ENCODE measurements around the gene CHIC2. TPM values are rescaled to one million over a fixed set of nuclear protein-coding genes. Genes with fewer than 3 reads are reported as not detected.

Gene CHIC2
- polyA plus RNA-seq, 1 donor (not counting 4 experiments of a cell fraction or from before 2014, with no cell fraction given) = 21.9 TPM

DNA sequence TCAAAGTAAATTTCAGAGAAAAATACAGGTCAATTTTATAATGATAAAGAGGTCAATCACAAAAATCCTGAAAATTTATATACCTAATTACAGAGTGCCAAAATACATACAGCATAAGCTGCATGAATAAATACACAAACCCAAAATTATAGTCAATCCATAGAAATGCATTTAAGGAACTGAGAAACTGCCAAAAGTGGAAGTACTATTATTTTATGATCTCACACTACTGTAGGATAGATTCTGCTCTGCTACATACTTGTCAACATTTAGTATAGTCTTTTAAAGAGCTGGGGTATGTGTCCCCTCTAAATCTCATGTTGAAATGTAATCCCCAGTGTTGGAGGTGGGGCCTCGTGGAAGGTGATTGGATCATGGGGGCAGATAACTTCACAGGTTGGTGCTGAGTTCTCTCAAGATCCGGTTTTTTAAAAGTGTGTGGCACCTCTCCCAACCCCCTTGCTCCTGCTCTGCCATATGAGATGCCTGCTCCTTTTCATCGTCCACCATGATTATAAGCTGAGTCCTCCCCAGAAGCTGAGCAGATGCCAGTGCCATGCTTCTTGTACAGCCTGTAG is 31.8 kb downstream of the CHIC2 start:
- Histone ChIP-seq H3K27ac (ENCODE audit: control insufficient read depth, insufficient read depth, low read length) (no peak overlapping the region), H4K20me1 (ENCODE audit: control insufficient read depth, extremely low read depth, insufficient read depth, low read length) (no peaks in the 10 kb centered on the region), H3K9ac (ENCODE audit: control insufficient read depth, extremely low read depth, insufficient read depth, low read length) (no peak overlapping the region), H2AFZ (ENCODE audit: control insufficient read depth, low read length) (no peak overlapping the region), H3K9me1 (ENCODE audit: control insufficient read depth, extremely low read depth, insufficient read depth, low read length) (no peaks in the 10 kb centered on the region), H3K4me1 (ENCODE audit: control insufficient read depth, extremely low read depth, insufficient read depth, low read length) (peaks cover 5% of the 10 kb centered on the region), H3K9me3 (ENCODE audit: control insufficient read depth, low read depth, low read length) (no peaks in the 10 kb centered on the region), H3K4me3 (ENCODE audit: control insufficient read depth in 2 of 3, extremely low read depth in 1 of 3, insufficient read depth in 2 of 3, low read depth in 1 of 3, low read length in 3 of 3) (peak overlapping the region in 2 of 3 experiments; percentile 8 to 11), H3K27me3 (ENCODE audit: control insufficient read depth, extremely low read depth, insufficient read depth, low read length) (no peaks in the 10 kb centered on the region), H3K36me3 (ENCODE audit: control insufficient read depth in 2 of 2, extremely low read depth in 1 of 2, insufficient read depth in 2 of 2, low read length in 2 of 2) (peaks cover 0 to 5% of the 10 kb centered on the region in 2 experiments), H3K4me2 (ENCODE audit: control insufficient read depth, extremely low read depth, insufficient read depth, low read depth, low read length) (peak overlapping the region; percentile 65), H3K79me2 (ENCODE audit: control insufficient read depth, insufficient read depth, low read length) (peaks cover 20% of the 10 kb centered on the region)
- FAIRE-seq (no peak), DNase-seq (ENCODE audit: low read depth, low spot score) (no peak)
- dilution Hi-C loops (cut with MboI; ENCODE audit: extremely low pct_ligation_motif_present, low sequenced_read_pairs) = no loop called here
- TF ChIP-seq CTCF (optimal IDR thresholded peaks at IDR 0.05 in 1 of 3, IDR thresholded peaks at IDR 0.05 in 1 of 3, conservative IDR thresholded peaks at IDR 0.05 in 1 of 3; ENCODE audit: extremely low read depth in 1 of 3, insufficient read depth in 2 of 3, low read length in 3 of 3) = no peak
- no peak for TF ChIP-seq EZH2 (IDR thresholded peaks at IDR 0.05; ENCODE audit: low read length)

- H3K9me3 ChIP-seq (ENCODE audit: control insufficient read depth, low read depth, low read length) = no peaks in the 10 kb centered on the region
- peaks cover 45% of the 10 kb centered on the region for H3K79me2 ChIP-seq (ENCODE audit: control insufficient read depth, insufficient read depth, low read length)
- no peaks in the 10 kb centered on the region for H3K9me1 ChIP-seq (ENCODE audit: control insufficient read depth, extremely low read depth, insufficient read depth, low read length)
- TF ChIP-seq CTCF (optimal IDR thresholded peaks at IDR 0.05 in 1 of 3, IDR thresholded peaks at IDR 0.05 in 1 of 3, conservative IDR thresholded peaks at IDR 0.05 in 1 of 3; ENCODE audit: extremely low read depth in 1 of 3, insufficient read depth in 2 of 3, low read length in 3 of 3) (no peak), EZH2 (IDR thresholded peaks at IDR 0.05; ENCODE audit: low read length) (no peak)
- DNase-seq (ENCODE audit: low read depth, low spot score) (no peak), FAIRE-seq (no peak)
- dilution Hi-C loops (cut with MboI; ENCODE audit: extremely low pct_ligation_motif_present, low sequenced_read_pairs) = no loop called here
- peaks cover 0 to 5% of the 10 kb centered on the region in 2 experiments for H3K36me3 ChIP-seq (ENCODE audit: control insufficient read depth in 2 of 2, extremely low read depth in 1 of 2, insufficient read depth in 2 of 2, low read length in 2 of 2)
- H3K4me2 ChIP-seq (ENCODE audit: control insufficient read depth, extremely low read depth, insufficient read depth, low read depth, low read length) = no peak overlapping the region
- H3K27ac ChIP-seq (ENCODE audit: control insufficient read depth, insufficient read depth, low read length) = no peak overlapping the region
- no peak overlapping the region for H3K9ac ChIP-seq (ENCODE audit: control insufficient read depth, extremely low read depth, insufficient read depth, low read length)
- H3K27me3 ChIP-seq (ENCODE audit: control insufficient read depth, extremely low read depth, insufficient read depth, low read length) = no peaks in the 10 kb centered on the region
- H2AFZ ChIP-seq (ENCODE audit: control insufficient read depth, low read length) = no peak overlapping the region
- no peak overlapping the region for H3K4me3 ChIP-seq (ENCODE audit: control insufficient read depth in 2 of 3, extremely low read depth in 1 of 3, insufficient read depth in 2 of 3, low read depth in 1 of 3, low read length in 3 of 3)
- H4K20me1 ChIP-seq (ENCODE audit: control insufficient read depth, extremely low read depth, insufficient read depth, low read length) = no peaks in the 10 kb centered on the region
- H3K4me1 ChIP-seq (ENCODE audit: control insufficient read depth, extremely low read depth, insufficient read depth, low read length) = no peaks in the 10 kb centered on the region
Measured at GRCh38 chr4:54027311-54027710, 37.1 kb downstream of the CHIC2 start.
